Activated naive CD8-positive, alpha-beta T cell (primary cell): ENCODE measurements around the gene CDH3.

Source experiments
- H3K27ac Mint-ChIP-seq: one replicate; pipeline ENCODE4 v1.8.0; 2021; ENCODE audit warnings: mixed read lengths
- H3K27me3 Mint-ChIP-seq: one replicate; pipeline ENCODE4 v1.8.0; 2021; ENCODE audit warnings: mixed read lengths
- H3K36me3 Mint-ChIP-seq: one replicate; pipeline ENCODE4 v1.8.0; 2021; ENCODE audit warnings: mixed read lengths
- H3K4me1 Mint-ChIP-seq: one replicate; pipeline ENCODE4 v1.8.0; 2021; ENCODE audit warnings: low read depth, mixed read lengths
- H3K4me3 Mint-ChIP-seq: one replicate; pipeline ENCODE4 v1.8.0; 2021; ENCODE audit warnings: mild to moderate bottlenecking, mixed read lengths
- H3K9me3 Mint-ChIP-seq: one replicate; pipeline ENCODE4 v1.8.0; 2021; ENCODE audit warnings: low read depth, mixed read lengths

The CDH3 gene

DNA sequence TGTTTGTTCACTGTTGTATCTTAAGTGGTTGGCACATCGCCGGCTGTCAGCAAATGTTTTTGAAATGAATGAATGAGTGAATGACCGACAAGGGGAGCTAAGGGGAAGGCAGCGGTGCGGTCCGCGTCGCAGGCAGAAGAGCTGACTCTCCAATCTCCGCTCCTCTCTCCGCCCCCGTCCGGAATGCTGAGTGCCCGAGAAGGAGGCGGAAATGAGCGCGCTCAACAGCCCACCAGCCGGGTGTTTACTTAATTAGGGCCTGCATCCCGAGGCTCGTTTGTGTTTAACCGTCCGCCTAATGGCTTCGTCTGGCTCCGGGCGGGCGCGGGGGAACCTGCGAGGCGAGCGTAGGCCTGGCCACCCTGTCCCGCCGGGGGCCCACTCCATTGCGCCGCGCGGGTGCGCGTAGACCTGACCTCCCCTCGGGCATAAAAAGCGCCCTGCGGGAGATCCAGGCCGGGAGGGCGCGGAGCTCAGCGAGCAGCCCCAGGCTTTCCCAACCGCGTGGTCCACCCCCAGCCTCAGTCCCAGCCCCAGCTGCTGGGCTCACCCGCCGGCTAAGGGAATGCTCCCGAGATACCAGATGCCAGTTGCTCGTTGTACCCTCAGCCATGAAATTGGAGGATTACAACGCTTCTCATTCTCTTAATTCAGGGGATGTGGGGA is 2.5 kb upstream of the CDH3 start:
- H3K4me1 Mint-ChIP-seq, result peaks cover 18% of the 10 kb centered on the region
- no peak overlapping the region for H3K27ac Mint-ChIP-seq
- H3K4me3 Mint-ChIP-seq, result no peak overlapping the region
- no peaks in the 10 kb centered on the region for H3K36me3 Mint-ChIP-seq
- H3K9me3 Mint-ChIP-seq, result no peaks in the 10 kb centered on the region
- peaks cover 17% of the 10 kb centered on the region for H3K27me3 Mint-ChIP-seq

DNA sequence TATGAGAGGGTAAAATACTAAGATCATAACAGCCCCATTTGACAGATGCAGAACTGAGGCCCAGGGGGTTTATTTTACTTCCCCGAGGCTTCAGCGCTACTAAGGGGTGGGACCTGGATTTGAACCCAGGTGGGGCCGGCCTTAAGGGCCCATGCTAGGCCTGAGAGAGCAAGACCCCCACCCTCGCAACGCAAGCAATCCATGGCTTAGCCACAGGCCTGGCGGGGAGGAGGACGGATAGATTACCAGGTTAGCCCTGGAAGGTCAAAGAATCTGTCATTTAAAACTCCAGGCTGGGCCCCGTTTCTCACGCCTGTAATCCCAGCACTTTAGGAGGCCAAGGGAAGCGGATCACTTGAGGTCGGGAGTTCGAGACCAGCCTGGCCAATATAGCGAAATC is 1.9 kb upstream of the CDH3 start:
- Mint-ChIP-seq H3K27me3 (peaks cover 23% of the 10 kb centered on the region), H3K4me1 (peaks cover 18% of the 10 kb centered on the region), H3K36me3 (no peaks in the 10 kb centered on the region), H3K9me3 (no peaks in the 10 kb centered on the region), H3K27ac (no peak overlapping the region), H3K4me3 (no peak overlapping the region)

DNA sequence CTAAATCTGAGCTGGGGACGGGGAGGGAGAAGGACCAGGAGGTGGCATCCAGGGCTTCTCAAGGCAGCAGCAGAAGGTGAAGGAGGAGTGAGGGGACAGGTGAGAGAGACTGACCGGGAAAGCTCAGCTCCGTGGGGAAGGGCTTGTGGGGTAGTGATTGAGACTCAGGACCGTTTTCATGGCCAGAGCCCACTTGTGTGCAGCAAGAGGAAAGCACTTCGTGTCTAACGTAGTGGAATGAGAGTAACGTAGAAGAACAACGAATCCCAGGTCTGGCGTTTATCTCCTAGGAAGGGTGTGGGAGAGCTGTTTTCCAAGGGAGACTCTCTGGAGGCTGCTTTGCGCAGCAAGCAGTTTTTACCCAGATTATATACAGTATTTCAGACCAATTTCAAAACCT is 1.3 kb upstream of the CDH3 start:
- no peaks in the 10 kb centered on the region for H3K9me3 Mint-ChIP-seq
- no peak overlapping the region for H3K27ac Mint-ChIP-seq
- no peaks in the 10 kb centered on the region for H3K36me3 Mint-ChIP-seq
- H3K4me3 Mint-ChIP-seq, result peak overlapping the region; percentile 76
- H3K27me3 Mint-ChIP-seq, result peaks cover 25% of the 10 kb centered on the region
- H3K4me1 Mint-ChIP-seq, result peaks cover 18% of the 10 kb centered on the region

DNA sequence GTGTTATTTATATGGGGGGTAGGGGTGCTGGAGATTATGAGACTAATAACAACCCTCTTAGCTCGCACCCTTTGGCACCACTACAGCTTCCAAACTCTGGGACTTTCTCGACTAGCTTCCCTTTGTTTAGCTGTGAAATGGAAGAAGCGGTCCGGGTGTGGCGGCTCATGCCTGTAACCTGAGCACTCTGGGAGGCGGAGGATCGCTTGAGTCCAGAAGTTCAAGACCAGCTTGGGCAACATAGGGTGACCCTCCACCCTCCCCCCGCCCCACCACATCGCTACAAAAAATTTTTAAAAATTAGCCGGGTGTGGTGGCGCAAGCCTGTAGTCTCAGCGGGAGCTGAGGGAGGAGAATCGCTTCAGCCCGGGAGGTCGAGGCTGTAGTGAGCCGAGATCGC is 814 bp upstream of the CDH3 start:
- Mint-ChIP-seq H3K4me3 (peak overlapping the region; percentile 76), H3K36me3 (no peaks in the 10 kb centered on the region), H3K9me3 (no peaks in the 10 kb centered on the region), H3K4me1 (peaks cover 18% of the 10 kb centered on the region), H3K27me3 (peaks cover 29% of the 10 kb centered on the region), H3K27ac (no peak overlapping the region)

DNA sequence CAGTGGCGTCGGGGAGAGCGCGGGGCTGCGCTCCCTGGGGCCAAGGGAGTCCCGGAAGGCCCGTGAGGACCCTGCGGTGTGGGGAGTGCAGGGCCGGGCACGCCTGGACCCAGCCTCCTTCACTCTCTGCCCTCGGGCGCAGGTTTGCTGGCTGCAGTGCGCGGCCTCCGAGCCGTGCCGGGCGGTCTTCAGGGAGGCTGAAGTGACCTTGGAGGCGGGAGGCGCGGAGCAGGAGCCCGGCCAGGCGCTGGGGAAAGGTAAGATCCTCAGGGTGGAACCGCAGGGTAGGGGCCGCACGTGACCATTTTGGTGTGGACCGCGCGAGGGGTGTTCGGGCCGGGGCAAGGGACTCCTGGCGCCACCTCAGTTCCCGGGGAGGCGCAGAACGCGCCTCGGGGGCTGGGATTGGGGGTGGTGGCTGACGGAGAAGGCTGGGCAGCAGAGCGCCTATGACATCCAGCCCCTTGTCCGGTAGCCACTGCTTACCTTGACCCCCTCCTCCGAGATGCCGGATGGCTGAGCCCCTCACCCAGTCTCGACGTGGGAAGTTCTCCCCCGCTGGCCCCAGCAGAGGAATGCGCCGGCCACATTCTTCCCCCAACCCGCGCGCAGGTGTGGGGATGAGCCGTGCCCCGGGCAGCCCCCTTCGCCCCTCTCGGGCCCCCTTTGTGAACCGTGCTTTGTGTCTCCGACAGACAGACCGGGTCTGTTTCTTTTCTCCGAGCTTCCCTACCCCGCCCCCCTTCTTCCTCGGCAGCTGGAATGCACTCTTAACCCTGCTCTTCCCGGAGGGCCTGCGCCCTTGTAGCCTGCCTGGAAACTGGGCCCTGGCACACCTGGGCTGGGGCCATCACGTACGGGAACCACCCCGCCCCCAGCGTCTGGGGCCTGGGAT is 631 bp downstream of the CDH3 start:
- H3K27ac Mint-ChIP-seq, result no peak overlapping the region
- H3K4me3 Mint-ChIP-seq, result peak overlapping the region; percentile 46
- H3K27me3 Mint-ChIP-seq, result peaks cover 31% of the 10 kb centered on the region
- H3K36me3 Mint-ChIP-seq, result no peaks in the 10 kb centered on the region
- H3K9me3 Mint-ChIP-seq, result no peaks in the 10 kb centered on the region
- H3K4me1 Mint-ChIP-seq, result peaks cover 18% of the 10 kb centered on the region

DNA sequence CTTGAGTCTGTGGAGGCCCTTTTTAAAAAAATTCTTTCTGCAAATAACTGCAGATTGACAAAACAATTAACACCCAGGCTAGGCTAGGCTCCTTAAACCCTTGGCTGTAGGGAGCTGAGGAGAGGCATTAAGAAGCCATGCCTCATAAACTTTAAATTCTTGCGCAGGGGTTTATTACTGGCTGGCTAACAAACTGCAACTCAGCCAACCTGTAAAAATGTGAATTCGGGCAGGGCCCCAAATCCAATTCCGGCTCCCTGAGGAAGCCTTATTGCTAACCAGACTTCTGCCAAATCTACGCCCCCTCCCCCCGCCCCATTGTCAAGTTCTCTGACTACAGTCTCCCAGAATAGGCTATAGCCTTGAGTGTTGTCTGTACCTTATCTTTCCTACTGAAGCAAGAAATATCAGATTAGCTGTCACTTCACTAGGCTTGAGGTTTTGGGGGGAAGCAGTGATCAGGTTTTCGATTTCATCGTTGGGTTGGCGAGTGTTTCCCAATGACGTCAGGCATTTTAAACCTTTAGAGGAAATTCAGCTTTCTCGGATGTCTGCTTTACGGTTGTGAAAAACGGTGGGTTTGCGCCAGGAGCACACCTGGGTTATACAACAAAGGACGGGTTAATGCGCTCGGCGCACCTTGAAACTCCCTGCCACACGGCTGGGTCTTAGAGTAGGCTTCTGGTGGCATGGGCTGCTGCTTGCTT is 2.0 kb downstream of the CDH3 start:
- Mint-ChIP-seq H3K4me1 (peaks cover 18% of the 10 kb centered on the region), H3K27ac (no peak overlapping the region), H3K27me3 (peaks cover 32% of the 10 kb centered on the region), H3K9me3 (no peaks in the 10 kb centered on the region), H3K36me3 (no peaks in the 10 kb centered on the region), H3K4me3 (no peak overlapping the region)

DNA sequence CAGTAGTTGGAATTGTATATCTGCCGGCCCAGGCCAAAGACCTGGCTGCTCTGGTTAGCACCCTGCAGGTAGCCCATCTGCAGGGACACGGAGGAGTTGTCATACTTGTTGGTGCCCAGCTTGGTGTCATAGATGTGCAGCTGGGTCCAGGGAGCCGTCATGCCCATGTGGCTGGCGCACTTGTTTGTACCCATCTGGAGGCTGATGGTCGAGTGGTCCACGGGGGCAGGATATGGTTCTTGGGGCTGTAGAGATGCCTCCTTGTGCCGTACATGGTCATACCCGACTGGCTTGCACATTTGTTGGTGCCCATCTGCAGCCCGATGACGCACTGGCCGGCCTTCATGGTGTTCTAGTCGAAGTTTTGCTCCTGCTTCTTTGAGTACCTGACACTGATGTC is 6.0 kb downstream of the CDH3 start:
- Mint-ChIP-seq H3K36me3 (no peaks in the 10 kb centered on the region), H3K4me3 (no peak overlapping the region), H3K27me3 (peaks cover 23% of the 10 kb centered on the region)

DNA sequence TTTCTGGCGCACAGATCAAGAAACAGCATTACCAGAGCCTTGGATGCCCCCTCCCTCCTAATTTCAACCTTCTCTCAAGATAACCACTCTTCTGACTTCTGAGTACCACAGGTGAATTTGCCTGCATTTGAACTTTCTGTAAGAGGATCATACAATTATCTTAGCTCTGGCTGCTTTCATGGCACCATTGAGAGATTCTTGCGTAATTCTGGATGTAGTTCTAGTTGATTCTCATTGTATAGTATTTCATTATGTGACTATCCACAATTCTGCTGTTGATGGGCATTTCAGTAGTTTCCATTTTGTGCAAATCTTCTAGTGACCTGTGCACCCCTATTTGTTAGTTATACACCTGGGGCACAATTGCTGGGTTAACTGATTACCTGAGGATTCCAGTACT is 7.5 kb downstream of the CDH3 start:
- H3K4me1 Mint-ChIP-seq, result no peaks in the 10 kb centered on the region
- H3K36me3 Mint-ChIP-seq, result no peaks in the 10 kb centered on the region
- H3K27me3 Mint-ChIP-seq, result peaks cover 21% of the 10 kb centered on the region
- H3K27ac Mint-ChIP-seq, result no peak overlapping the region
- no peak overlapping the region for H3K4me3 Mint-ChIP-seq
- no peaks in the 10 kb centered on the region for H3K9me3 Mint-ChIP-seq

More for the DNA sequence above, 6.0 kb downstream of the CDH3 start:
- Mint-ChIP-seq H3K9me3 (no peaks in the 10 kb centered on the region), H3K27ac (no peak overlapping the region), H3K4me1 (peaks cover 2% of the 10 kb centered on the region)

DNA sequence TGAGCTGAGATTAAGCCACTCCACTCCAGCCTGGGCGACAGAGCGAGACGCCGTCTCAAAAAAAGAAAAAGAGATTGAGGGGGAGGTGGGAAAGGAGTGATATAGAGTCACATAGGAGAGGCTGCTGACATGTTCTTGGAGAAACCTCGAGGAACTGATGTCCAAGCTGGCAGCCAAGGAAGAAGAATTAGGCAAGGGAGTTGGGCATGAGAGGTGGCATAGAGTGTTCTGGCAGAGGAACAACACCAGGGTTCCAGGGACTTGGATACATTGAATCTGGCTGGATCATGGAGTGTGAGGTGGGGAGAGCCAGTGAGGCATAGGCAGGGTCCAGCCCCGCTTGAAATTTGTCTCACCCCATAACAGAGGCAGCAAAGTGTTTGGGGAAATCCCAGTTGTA is 10.7 kb downstream of the CDH3 start:
- H3K27ac Mint-ChIP-seq, result no peak overlapping the region
- no peaks in the 10 kb centered on the region for H3K36me3 Mint-ChIP-seq
- H3K4me1 Mint-ChIP-seq, result no peaks in the 10 kb centered on the region
- peaks cover 8% of the 10 kb centered on the region for H3K27me3 Mint-ChIP-seq
- H3K9me3 Mint-ChIP-seq, result no peaks in the 10 kb centered on the region
- no peak overlapping the region for H3K4me3 Mint-ChIP-seq

DNA sequence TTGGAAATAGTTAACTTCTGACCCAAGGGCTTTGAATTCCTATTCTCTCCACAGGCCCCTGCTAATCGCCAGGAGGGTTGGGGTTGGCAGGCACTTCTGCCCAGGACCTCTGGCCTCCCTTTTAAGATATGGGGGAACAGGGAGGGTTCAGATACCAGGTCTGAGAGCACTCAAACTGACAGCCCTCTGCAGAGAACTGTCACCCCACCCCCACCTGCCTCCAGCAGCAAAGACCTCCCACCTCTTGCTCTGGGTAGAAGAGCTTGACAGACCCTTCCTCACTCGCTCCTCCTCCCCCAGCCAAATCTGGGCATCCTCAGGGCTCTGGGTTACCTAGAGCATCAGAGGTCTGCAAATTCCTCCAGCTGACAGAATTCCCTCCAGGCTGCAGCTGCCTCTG is 11.6 kb downstream of the CDH3 start:
- H3K27me3 Mint-ChIP-seq, result peaks cover 4% of the 10 kb centered on the region
- H3K9me3 Mint-ChIP-seq, result no peaks in the 10 kb centered on the region
- H3K36me3 Mint-ChIP-seq, result no peaks in the 10 kb centered on the region
- no peak overlapping the region for H3K4me3 Mint-ChIP-seq
- H3K27ac Mint-ChIP-seq, result no peak overlapping the region
- no peaks in the 10 kb centered on the region for H3K4me1 Mint-ChIP-seq

DNA sequence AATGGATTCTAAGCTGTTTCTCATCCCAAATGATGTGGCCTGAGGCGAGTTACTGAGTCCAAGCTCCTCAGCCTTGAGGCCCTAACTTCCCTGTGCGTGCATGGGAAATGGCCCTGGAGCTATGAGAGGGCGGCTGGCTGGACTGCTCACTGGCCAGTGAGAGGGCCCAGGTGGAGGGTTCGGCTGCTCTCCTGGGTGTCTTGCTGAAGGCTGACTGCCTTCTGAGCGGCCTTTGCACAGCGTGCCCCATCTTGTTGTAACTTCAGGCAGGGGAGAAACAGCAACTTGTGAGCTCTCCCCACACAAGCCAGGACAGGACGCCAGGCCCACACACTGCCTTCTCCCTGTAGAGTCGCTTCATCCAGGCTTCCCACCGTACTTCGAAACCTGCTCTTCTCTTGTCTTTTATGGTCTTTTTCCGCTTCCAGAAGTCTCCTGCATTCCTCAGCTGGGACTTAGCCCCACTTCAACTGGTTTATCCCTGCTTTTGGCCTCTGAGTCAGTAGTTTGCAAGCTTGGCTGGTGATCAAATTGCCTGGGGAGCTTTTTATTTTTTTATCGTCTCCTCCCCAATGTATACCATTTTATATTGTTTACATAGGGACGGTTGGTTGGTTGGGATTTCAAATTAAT is 13.3 kb downstream of the CDH3 start:
- H3K27ac Mint-ChIP-seq, result no peak overlapping the region
- H3K9me3 Mint-ChIP-seq, result no peaks in the 10 kb centered on the region
- H3K4me1 Mint-ChIP-seq, result no peaks in the 10 kb centered on the region
- peaks cover 7% of the 10 kb centered on the region for H3K27me3 Mint-ChIP-seq
- no peak overlapping the region for H3K4me3 Mint-ChIP-seq
- no peaks in the 10 kb centered on the region for H3K36me3 Mint-ChIP-seq

DNA sequence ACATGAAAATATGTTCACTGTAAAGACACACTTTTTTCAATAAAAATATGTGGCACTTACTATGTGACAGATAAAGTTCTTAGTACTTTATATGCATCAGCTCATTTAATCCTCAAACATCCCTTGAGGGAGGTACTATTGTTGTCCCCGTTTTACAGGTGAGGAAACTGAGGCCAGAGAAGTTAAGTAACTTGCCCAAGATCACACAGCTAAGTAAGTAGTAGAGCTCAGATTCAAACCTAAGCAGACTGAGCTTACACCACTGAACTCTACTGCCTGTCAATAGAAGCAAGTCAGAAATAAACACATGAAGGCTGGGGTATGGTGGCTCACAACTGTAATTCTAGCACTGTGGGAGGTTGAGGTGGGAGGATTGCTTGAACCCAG is 13.9 kb downstream of the CDH3 start:
- Mint-ChIP-seq H3K36me3 (no peaks in the 10 kb centered on the region), H3K27me3 (peaks cover 7% of the 10 kb centered on the region), H3K9me3 (no peaks in the 10 kb centered on the region), H3K4me1 (no peaks in the 10 kb centered on the region), H3K4me3 (no peak overlapping the region), H3K27ac (no peak overlapping the region)

DNA sequence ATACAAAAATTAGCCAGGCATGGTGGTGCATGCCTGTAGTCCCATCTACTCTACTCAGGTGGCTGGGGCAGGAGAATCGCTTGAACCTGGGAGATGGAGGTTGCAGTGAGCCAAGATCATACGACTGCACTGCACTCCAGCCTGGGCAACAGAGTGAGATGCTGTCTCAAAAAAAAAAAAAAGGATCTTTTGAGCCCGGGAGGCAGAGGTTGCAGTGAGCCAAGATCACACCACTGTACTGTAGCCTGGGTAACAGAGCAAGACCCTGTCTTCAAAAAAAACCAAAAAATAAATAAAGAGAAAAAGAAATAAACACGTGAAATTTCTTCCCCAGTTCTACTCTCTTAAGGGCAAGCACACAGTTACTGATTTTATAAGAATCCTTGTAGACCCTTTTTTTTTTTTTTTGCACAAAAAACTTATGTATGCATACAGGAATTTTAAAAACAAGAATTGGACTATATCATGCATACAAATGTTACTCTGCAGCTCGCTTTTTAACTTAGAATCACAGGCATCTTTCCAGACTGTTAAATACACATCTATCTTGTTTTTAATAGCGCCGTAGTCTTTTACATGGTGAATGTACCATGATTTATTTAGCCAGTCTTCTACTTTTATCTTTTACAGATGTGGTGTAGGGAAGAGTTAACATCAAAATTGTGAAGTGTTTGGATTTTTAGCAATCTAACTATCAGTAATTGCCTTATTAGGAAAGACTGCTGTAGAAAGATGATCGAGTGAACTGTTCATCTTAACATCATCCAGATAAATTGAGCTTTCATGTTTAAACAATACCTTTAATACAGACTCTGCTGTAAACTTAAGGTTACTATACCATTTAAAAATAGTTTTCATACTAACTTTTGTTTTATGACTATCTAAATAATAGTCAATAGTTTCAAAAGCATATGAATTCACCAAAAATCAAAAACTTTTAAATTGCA is 14.6 kb downstream of the CDH3 start:
- no peaks in the 10 kb centered on the region for H3K36me3 Mint-ChIP-seq
- no peaks in the 10 kb centered on the region for H3K9me3 Mint-ChIP-seq
- no peak overlapping the region for H3K4me3 Mint-ChIP-seq
- no peaks in the 10 kb centered on the region for H3K4me1 Mint-ChIP-seq
- peaks cover 7% of the 10 kb centered on the region for H3K27me3 Mint-ChIP-seq
- no peak overlapping the region for H3K27ac Mint-ChIP-seq

DNA sequence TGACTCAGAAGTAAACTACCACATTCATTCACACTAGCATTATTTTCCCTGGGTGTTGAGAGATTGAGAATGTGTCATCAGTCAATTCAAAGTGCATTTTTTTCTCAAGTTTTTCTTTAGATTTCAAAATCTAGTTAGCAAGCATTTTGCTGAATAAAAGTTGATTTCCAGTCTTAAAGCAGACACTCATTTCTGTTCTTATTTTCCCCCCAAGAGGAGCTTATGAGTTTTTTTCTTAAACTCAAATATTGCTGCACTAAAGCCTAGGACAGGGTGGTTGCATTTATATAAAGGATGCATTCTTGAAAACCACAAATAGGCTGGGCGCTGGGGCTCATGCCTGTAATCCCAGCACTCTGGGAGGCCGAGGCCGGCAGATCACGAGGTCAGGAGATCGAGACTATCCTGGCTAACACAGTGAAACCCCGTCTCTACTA is 15.3 kb downstream of the CDH3 start:
- H3K36me3 Mint-ChIP-seq, result no peaks in the 10 kb centered on the region
- H3K4me1 Mint-ChIP-seq, result no peaks in the 10 kb centered on the region
- peaks cover 7% of the 10 kb centered on the region for H3K27me3 Mint-ChIP-seq
- no peaks in the 10 kb centered on the region for H3K9me3 Mint-ChIP-seq
- no peak overlapping the region for H3K27ac Mint-ChIP-seq
- no peak overlapping the region for H3K4me3 Mint-ChIP-seq
